Duodenal mucosa (tissue), 2 donors: ENCODE data around the gene SPATA31D1.
"Not testable (repeated sequence)": the region's sequence is repeated elsewhere in the genome, so short reads cannot be mapped to it uniquely, and the experiment has no call there.

Experiments
- H3K27ac ChIP-seq: one replicate; pipeline ENCODE4 v1.7.0; 2013; ENCODE audit warnings: low read depth, low read length
- H3K27me3 ChIP-seq, 2 donors: one replicate each; pipeline ENCODE4 v1.7.0; 2013; ENCODE audit warnings: low read length in 2 of 2, control low read depth in 1 of 2; ENCODE audit not compliant: insufficient read depth in 2 of 2, control insufficient read depth in 1 of 2
- H3K36me3 ChIP-seq, 2 donors: one replicate each; pipeline ENCODE4 v1.7.0; 2013; ENCODE audit warnings: low read length in 2 of 2, control low read depth in 1 of 2; ENCODE audit not compliant: insufficient read depth in 2 of 2, control insufficient read depth in 1 of 2
- H3K4me1 ChIP-seq, 2 donors: one replicate each; pipeline ENCODE4 v1.7.0; 2013; ENCODE audit warnings: low read length in 2 of 2, control low read depth in 1 of 2; ENCODE audit not compliant: insufficient read depth in 2 of 2, control insufficient read depth in 1 of 2
- H3K4me3 ChIP-seq, 2 donors: one replicate each; pipeline ENCODE4 v1.7.0; 2013; ENCODE audit warnings: low read length in 2 of 2, low read depth in 1 of 2
- H3K9ac ChIP-seq, 2 donors: one replicate each; pipeline ENCODE4 v1.7.0; 2013; ENCODE audit warnings: low read length in 2 of 2, low read depth in 1 of 2
- H3K9me3 ChIP-seq, 2 donors: one replicate each; pipeline ENCODE4 v1.7.0; 2013; ENCODE audit warnings: low read length in 2 of 2, control low read depth in 1 of 2; ENCODE audit not compliant: control insufficient read depth in 1 of 2

SPATA31D1 gene

GRCh38 chr9:81988472-81988871, at the start of gene SPATA31D1:
Gene SPATA31D1 (plus strand): TSS chr9:81988772. CDS start chr9:81988819, 47 bp downstream.
- H3K27me3 ChIP-seq, H3K36me3 ChIP-seq, H3K4me3 ChIP-seq, H3K9me3 ChIP-seq, H3K27ac ChIP-seq, H3K9ac ChIP-seq, H3K4me1 ChIP-seq: not testable (repeated sequence)

DNA sequence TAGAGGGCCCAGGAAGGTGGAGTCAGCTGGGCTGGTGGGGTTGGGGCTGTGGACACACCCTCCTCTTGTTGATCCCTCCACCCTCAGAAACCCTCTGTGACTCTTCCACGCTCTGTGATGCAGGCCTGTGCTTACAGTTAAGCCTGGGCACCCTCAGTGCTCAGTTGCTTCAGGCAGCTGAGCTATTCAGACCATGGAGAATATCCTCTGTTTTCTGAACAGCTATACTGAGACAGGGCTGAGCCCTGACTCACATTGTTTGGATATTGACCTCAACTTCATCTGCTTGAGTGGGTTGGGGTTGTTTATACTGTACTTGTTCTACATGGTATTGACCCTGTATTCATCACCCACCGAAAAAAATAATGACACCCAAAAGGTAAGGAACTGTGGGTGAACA, 45.2 kb upstream of the SPATA31D1 start, which contains the start of gene SPATA31D3:
TSS of gene SPATA31D3 (plus strand) at position 108 of the 400 bp plus-strand sequence. CDS start at position 194, 86 bp downstream.
- H3K27ac ChIP-seq, H3K27me3 ChIP-seq, H3K9ac ChIP-seq, H3K36me3 ChIP-seq, H3K4me1 ChIP-seq, H3K4me3 ChIP-seq, H3K9me3 ChIP-seq: not testable (repeated sequence)

- not testable (repeated sequence) for H3K36me3 ChIP-seq, H3K27me3 ChIP-seq, H3K9ac ChIP-seq, H3K27ac ChIP-seq, H3K4me1 ChIP-seq, H3K9me3 ChIP-seq, H3K4me3 ChIP-seq
These were observed 39.9 kb upstream of the SPATA31D1 start for GRCh38 chr9:81948650-81949049.

GRCh38 chr9:81953096-81953495, 35.5 kb upstream of the SPATA31D1 start:
- Histone ChIP-seq H3K36me3 (no peaks in the 10 kb centered on the region), H3K27me3 (no peaks in the 10 kb centered on the region), H3K4me1 (no peaks in the 10 kb centered on the region), H3K4me3 (no peak overlapping the region), H3K9ac (no peak overlapping the region), H3K9me3 (peaks cover 10 to 13% of the 10 kb centered on the region in 2 donors), H3K27ac (no peak overlapping the region)

DNA sequence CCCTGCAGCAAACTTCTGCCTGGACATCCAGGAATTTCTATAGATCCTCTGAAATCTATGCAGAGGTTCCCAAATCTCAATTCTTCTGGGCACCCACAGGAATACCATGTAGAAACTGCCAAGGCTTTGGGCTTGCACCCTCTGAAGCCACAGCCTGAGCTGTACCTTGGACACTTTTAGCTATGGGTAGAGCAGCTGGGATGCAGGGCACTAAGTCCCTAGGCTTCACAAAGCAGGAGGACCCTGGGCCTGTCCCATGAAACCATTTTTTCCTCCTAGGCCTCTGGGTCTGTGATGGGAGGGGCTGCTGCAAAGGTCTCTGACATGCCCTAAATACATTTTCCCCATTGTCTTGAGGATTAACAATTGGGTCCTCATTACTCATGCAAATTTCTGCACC, 32.9 kb upstream of the SPATA31D1 start:
- no peak overlapping the region for H3K4me3 ChIP-seq
- no peaks in the 10 kb centered on the region for H3K36me3 ChIP-seq
- H3K27ac ChIP-seq: no peak overlapping the region
- no peaks in the 10 kb centered on the region for H3K27me3 ChIP-seq
- no peak overlapping the region for H3K9ac ChIP-seq
- no peaks in the 10 kb centered on the region for H3K4me1 ChIP-seq
- peaks cover 10 to 13% of the 10 kb centered on the region in 2 donors for H3K9me3 ChIP-seq

DNA sequence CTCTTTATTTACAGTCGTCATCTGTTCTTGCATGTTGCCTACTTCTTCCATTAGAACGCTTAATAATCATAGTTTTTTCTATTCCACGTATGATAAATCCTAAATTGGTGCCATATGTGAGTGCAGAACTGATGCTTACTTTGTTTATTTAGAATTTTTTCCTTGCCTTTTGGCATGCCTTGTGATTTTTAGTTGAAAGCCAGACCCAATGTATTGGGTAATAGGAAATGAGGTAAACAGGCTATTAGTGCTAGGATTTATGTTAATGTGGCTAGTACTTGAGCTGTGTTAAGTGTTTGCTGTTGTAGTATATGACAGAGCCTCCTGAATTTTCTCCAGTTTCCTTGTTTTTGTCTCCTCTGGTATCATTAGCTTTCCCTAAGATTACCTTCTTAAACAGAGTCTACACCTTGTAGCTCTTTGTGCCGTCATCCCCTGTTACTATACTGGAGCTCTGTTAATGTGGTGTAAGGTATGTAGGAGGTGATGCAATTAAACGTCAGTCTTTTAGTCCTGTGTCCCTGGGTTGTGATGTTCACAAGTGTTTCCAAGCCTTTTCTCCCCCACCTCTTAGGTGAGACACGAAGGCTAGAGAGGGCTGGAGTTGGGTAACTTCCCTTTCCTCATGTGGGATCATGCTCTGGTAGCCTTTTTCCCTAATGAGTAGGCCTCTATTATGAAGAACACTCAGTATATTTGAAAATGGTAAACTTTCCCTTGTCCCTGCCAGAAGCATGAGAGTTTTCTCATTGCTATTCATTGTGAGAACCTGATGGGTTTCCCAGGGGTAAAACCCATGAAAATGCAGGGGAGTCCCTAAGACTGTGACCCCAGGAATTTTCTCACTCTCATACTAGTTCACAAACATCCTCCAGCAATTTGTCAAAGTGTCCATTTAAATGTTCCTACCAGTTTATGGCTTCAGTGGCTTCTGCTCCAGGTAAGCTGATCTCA, 24.1 kb upstream of the SPATA31D1 start:
- no peaks in the 10 kb centered on the region for H3K27me3 ChIP-seq
- H3K9me3 ChIP-seq: no peaks in the 10 kb centered on the region
- H3K27ac ChIP-seq: no peak overlapping the region
- no peak overlapping the region for H3K4me3 ChIP-seq
- H3K36me3 ChIP-seq: no peaks in the 10 kb centered on the region
- H3K9ac ChIP-seq: no peak overlapping the region
- no peaks in the 10 kb centered on the region for H3K4me1 ChIP-seq

GRCh38 chr9:81968026-81968425, 20.5 kb upstream of the SPATA31D1 start:
- Histone ChIP-seq H3K4me1 (no peaks in the 10 kb centered on the region), H3K9me3 (no peaks in the 10 kb centered on the region), H3K36me3 (no peaks in the 10 kb centered on the region), H3K27me3 (no peaks in the 10 kb centered on the region), H3K9ac (no peak overlapping the region), H3K4me3 (no peak overlapping the region), H3K27ac (no peak overlapping the region)

- H3K9me3 ChIP-seq: no peaks in the 10 kb centered on the region
- H3K27ac ChIP-seq: no peak overlapping the region
- no peak overlapping the region for H3K9ac ChIP-seq
- H3K27me3 ChIP-seq: no peaks in the 10 kb centered on the region
- no peaks in the 10 kb centered on the region for H3K36me3 ChIP-seq
- no peaks in the 10 kb centered on the region for H3K4me1 ChIP-seq
- no peak overlapping the region for H3K4me3 ChIP-seq
These were observed 18.6 kb upstream of the SPATA31D1 start for GRCh38 chr9:81969971-81970370.

DNA sequence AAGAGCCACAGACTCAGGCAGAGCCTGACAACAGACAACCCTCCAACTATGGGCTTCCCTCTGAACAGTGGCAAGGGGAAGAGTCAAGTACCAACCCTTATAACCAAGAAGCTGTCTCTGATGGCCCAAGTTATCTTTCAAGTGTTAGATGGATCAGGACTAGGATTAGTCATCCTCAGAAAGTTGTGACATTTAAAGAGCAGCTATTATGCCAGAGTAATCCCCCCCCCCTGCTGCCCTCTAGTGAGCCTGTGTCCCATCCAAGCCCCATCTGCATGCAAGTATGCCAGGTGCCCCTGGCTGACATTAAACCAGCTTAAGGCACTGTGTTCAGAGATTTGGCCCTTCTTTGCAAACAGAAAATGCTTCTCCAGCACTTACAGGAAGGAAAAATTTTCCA, 16.8 kb upstream of the SPATA31D1 start:
- no peaks in the 10 kb centered on the region for H3K9me3 ChIP-seq
- no peaks in the 10 kb centered on the region for H3K36me3 ChIP-seq
- no peaks in the 10 kb centered on the region for H3K27me3 ChIP-seq
- H3K27ac ChIP-seq: no peak overlapping the region
- no peak overlapping the region for H3K4me3 ChIP-seq
- H3K9ac ChIP-seq: no peak overlapping the region
- H3K4me1 ChIP-seq: no peaks in the 10 kb centered on the region

- Histone ChIP-seq H3K27me3 (no peaks in the 10 kb centered on the region), H3K4me3 (no peak overlapping the region), H3K27ac (no peak overlapping the region), H3K9ac (no peak overlapping the region), H3K36me3 (no peaks in the 10 kb centered on the region), H3K9me3 (no peaks in the 10 kb centered on the region), H3K4me1 (no peaks in the 10 kb centered on the region)
These were observed 13.8 kb upstream of the SPATA31D1 start for GRCh38 chr9:81974764-81975163.
